ENCODE data around the gene CALD1. TPM values are rescaled to one million over a fixed set of nuclear protein-coding genes. Genes with fewer than 3 reads are reported as not detected.
A peak's percentile ranks its signal among the peaks of the same experiment; 100 is the strongest.

CALD1 gene
- total RNA-seq, 1 donor from 2014 or later = 145 TPM

DNA sequence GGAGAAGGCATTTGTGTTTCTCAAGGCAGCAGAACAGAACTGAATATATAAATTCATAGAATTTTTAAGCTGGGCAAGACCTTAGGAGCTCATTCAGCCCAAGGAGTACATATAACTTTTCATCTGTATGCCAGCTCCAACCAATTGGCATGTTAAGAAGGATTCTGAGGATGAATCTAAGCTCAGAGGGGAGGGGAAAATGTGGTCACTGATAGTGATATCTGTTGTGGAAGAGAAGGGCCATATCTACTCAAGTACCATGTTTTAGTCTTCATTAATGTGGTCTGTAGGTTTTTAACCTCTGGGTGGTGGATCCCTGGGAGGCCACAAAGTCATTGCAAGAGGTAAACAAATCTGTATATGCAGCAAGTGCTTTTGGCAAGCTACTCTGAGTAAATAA lies 6.4 kb downstream of the CALD1 start:
- no peak for DNase-seq (ENCODE audit: low spot score)

DNA sequence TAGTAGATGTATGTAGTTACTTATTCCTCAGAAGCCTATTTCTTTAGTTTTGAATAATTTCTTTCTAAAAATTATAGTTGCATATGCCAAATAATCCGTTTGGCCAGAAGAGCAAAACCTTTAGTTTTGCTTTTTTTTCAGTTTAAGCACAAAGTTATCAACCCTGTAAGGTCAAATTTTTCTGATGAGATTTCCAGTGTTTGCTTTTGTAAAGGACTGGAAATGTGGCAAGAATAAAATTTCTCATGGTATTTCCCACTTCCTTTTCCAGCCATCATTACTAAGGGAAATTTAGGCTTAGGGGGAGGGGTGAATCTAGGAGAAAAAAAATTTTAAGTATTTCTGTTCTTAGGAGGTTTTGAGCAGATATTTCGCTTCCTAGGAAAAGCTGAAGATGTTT lies 7.6 kb downstream of the CALD1 start:
- DNase-seq (ENCODE audit: low spot score) (no peak), ATAC-seq (no peak)

More for the DNA sequence above, 6.4 kb downstream of the CALD1 start:
- ATAC-seq = no peak

DNA sequence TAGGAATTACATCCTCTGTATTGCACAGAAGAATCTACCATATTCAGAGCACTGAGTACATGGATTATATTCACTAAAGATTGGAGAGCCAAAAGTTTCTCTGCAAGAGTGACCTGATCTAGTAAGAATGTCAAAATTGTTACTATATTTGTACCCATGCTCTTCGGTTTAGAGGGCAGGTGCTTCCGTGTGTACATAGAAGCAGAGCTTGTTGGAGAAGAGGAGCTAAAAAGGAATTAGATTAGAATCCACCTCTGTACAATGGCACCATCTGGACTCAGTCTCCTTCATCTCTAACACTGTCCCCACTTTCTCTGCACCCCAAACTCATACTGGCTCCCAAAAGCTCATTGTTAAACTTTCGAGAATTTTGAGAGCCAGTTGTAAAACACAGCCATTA lies 8.3 kb downstream of the CALD1 start:
- ATAC-seq = no peak
- DNase-seq (ENCODE audit: low spot score) = no peak

DNA sequence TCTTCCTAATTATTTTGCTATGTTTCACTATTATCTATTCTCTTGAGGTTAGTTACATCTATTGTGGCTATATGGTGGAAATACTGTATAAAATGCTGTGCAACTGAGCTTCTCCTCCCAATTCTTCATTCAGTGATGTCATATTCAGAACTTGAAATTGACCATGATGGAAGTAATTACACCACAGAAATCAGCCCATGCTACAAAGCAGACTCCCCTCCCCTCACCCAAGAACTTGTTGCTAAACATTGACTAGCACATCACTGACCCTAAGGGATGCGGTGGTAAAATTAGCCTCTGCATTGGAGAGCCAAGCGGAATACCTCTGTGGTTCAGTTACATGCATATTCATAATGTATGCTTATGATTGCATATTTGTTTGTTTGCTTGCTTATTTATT lies 8.8 kb downstream of the CALD1 start:
- ATAC-seq (no peak), DNase-seq (ENCODE audit: low spot score) (no peak)

DNA sequence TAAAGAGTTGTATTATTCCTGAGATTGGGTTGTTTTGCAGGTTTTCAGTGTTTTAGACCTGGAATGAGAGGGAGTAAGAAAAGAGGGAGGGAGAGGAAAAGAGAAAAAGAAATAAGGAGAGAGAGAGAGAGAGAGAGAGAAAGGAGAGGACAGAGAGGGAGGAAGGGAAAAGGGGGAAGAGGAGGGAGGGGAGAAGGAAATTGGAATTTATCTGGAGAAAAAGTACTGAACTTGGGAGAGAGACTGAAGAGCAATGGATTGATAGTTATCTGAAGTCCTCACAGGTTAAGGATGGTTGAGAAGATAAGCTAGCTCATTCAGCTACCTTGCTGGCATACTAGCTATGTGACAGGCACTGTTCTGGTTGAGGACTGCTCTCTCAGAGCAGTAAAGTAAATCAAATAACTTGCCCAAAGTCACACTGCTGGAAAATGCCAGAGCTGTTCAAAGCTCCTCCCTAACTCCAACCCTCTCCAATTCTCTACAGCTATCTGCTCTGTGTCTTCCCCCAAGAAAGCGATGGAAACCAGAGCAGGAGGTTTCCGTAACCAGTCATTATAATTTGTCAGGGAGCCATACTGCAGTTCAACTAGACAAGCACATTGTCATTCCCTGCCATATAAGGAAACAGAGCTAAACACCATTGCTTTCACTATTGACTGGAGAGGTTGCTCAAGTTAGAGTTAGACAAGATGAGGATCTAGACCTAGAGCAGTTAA lies 10.7 kb downstream of the CALD1 start:
- DNase-seq (ENCODE audit: low spot score) = no peak
- ATAC-seq = peak; percentile 56

DNA sequence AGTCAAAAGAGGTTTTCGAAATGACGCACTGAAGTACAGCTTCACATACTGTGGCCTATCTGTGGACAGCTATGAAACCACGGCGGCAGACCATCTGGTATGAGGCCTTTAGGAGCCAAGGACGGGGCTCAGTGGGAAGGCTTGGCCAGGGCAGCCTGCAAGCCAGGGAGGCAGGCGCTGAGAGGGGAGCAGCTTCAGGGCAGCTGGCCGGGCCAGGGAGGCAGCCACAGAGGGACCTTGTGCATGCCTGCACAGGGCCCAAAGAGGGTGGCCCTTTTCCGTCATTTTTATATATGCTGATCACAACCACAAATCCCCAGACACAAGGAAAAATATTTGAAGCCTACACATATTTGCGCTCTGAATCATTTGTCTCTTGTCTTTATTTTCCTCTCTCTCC lies 13.5 kb downstream of the CALD1 start:
- DNase-seq (ENCODE audit: low spot score) = no peak
- ATAC-seq = no peak

DNA sequence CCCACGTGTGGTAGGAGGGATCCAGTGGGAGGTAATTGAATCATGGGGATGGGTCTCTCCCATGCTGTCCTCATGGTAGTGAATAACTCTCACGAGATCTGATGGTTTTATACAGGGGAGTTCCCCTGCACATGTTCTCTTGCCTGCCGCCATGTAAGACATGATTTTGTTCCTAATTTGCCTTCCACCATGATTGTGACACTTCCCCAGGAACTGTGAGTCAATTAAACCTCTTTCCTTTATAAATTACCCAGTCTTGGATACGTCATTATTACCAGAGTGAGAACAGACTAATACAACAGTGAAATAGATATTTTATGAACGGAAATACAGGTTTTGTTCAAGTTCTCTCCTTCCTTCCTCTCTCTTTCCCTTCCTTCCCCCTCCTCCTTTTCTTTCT lies 15.8 kb downstream of the CALD1 start:
- DNase-seq (ENCODE audit: low spot score) = no peak
- no peak for ATAC-seq

DNA sequence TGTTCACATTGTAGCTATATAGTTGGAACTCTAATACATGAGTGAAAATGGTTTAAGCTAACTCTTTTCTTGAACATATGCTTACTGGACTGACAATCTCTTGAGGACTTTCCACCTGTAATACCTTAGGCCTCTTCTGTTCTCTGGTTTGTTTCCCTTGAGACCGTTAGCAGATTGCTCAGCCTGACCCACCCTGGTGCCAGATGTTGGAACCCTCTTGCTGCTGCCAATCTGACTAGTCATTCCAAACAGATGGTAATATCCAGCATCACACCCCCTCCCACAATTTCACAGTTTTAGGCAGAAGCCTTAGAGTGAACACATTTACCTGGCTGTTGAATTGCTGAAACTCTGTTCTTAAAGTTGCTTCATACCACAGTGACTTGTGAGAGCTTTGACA lies 18.7 kb downstream of the CALD1 start:
- DNase-seq (ENCODE audit: low spot score) (no peak), ATAC-seq (no peak)

DNA sequence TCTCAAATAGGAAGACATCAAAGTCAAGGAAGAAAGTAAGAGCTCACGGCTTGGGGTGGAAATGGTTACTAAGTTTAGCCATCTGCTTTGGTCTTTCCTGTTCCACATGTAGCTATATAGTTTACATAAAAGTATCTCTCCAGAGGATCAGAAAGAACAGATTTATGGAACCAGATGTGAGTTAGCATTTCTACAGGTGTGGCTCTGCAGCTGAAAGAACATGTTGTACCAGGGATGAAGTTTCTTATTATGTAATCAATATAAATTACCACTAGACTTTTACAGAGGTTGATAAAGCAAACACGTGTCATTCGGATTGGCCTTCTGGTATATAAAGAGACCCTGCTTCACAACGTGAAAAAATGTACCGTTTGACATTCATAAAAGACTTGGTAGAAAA lies 19.9 kb downstream of the CALD1 start:
- DNase-seq (ENCODE audit: low spot score) (no peak), ATAC-seq (no peak)

DNA sequence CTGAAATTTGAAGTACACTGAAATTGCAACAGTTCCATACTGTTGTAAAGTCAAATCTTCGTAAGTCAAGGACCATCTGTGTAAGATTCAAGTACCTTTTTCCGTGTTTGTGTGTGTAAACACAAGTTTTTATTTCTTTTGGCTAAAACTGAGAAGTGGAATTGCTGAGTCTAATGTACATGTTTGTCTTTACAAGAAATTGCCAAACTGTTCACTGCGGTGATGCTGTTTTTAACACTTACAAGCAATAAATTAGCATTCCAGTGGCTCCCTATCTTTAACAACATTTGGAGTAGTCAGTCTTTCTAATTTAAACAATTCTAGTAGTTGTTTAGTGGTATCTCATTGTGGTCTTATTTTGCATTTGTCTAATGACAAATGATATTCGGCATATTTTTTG lies 23.3 kb downstream of the CALD1 start:
- DNase-seq (ENCODE audit: low spot score) = no peak
- ATAC-seq = no peak

DNA sequence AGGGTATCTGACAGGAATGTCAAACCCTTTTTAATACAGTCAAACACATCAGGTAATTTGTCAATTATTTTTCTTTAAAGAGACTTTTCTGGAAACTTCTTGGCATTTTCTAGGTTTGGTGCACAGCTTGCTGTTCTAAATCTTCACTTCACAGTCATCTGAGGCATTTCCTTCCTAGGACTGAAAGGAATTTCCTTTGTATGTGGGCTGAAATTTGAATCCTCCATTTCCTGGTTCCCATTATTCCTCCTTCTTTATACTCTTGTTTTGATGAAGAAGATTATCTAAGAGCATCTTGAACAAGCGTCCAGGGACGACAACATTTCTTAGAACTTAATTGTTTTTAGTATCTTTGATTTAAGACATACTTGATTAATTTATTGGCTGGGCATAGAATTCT lies 24.9 kb downstream of the CALD1 start:
- ATAC-seq (no peak), DNase-seq (ENCODE audit: low spot score) (no peak)

DNA sequence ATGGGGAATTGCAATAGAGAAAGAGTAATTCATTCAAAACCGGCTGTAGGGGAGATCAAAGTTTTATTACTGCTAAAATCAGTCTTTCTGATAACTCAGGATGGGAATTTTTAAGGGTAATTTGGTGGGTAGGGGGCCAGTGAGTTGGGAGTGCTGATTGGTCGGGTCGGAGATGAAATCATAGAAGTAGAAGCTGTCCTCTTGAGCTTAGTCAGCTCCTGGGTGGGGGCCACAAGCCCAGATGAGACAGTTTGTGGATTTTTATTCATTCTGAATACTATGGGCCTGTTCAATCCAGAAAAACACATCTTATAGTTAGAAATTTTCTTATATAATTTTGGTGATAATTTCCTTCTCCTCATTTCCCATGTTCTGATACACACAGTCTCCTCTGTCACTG lies 25.4 kb downstream of the CALD1 start:
- ATAC-seq (no peak), DNase-seq (ENCODE audit: low spot score) (no peak)

DNA sequence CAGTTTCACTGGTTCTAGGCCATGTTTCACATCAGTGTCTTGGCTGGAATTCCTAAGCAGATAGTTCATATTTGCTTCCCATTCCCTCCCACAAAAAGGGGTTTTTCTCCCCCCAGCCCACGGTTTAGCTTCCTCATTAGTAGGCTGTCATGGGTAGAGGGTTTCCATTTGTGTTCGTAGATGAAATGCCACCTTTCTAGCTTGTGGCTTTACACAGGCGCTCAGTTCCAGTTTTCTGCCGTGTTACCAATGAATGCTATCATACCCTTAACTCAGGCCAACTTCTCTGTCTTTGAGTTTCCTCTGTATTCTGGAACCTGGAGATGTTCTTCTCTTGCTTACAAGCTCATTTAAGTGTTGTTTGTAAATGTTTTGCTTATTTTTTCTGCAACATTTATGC lies 26.8 kb downstream of the CALD1 start:
- ATAC-seq (no peak), DNase-seq (ENCODE audit: low spot score) (no peak)

DNA sequence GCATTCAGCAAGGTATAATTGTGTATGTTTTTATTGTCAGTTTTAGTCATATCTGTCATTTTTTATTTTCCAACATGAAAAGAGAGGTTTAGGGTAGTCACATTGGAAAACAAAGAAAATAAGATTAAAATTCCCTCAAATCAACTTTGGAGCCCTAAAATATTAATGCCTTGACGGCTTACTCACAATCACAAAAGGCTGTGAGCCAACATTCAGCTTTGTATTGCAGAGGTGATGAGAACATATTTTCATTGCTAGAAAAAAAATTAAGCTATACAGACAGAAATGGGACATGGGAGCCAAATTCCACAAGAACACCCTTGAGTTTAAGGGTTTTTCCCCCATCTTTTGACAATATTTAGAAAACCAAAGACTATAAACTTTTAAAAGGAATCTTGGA lies 30.2 kb downstream of the CALD1 start:
- no peak for DNase-seq (ENCODE audit: low spot score)

DNA sequence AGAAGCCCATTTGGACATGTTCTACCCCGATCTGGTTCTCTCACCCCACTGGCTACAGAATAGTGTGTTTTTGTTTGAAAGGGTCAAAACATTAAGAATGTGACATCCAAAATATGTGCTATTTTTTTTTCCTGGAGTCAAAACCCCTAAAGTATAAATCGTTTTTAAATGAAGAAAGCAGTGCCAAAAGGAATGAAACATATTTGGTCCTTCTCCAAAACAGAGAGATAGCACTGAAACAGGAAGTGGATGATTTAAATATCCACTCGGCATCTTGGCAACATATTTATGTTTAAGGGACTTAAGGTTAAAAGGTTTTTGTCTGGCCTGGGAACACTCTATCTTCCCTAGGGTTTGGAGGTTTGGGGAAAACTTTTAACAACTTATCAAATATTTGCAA lies 32.3 kb downstream of the CALD1 start:
- DNase-seq (ENCODE audit: low spot score) (no peak), ATAC-seq (peak; percentile 35)

More for the DNA sequence above, 30.2 kb downstream of the CALD1 start:
- no peak for ATAC-seq

DNA sequence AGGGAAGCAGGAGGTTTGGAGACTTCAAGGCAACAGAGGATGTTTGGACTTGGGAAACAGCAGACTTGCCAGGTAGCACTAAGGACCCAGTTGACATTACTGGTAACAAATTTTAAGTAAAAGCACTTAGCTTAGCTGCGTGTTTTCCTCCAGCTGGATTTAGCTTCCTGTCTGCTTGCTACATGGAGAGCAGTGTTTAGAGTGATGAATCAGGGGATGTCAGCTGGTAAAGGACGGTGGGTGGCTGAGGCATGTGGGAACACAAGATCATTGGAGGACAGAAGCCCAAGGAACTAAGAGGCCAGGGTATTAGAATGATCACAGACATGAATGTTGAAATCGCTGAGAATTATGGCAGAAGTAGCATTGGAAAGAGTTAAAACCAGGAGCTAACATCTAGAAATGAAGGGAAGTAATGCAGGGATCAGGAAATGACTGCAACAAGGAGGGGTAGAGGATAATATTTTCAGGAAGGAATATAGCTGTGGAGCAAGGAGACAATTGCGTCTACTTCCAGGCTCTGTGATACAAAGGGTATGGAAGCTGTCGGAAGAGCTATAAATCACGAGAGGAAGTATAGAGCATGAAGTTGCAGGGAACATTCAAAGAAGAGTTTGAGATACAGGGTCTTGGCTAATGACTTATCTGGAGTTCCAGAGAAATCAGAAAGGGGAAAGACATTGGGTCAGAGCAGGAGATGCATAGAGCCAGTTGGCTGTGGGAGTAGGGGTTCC lies 34.4 kb downstream of the CALD1 start:
- DNase-seq (ENCODE audit: low spot score) = no peak
- no peak for ATAC-seq

DNA sequence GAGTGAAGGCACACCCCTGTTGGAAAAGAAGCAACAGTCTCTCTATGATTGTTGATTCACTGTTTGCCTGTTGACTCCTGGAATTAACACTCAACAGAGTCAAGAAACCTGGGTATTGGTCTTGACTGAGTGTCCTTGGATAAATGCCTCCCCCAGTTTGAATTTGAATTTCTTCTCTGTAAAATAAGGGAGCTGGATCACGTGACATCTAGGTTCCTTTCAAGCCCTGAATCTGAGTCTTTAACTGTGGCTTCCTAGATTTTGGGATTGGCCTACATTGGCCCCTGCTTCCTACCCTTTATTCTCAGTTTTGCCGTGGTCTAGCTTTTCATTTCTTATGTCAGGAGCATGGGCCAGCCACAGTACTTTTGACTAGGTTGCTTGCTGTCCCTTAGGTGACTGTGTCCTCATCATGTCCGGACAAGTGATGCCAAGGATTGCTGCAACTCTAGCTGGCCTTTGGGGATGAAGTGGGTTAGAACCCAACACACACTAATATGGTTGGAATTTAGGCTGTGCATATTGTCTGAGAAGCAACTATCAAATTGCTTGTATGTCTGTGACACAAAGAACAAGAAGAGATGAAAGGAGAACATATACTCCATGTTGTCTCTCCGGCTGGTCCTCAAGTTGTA lies 35.4 kb downstream of the CALD1 start:
- ATAC-seq = no peak

DNA sequence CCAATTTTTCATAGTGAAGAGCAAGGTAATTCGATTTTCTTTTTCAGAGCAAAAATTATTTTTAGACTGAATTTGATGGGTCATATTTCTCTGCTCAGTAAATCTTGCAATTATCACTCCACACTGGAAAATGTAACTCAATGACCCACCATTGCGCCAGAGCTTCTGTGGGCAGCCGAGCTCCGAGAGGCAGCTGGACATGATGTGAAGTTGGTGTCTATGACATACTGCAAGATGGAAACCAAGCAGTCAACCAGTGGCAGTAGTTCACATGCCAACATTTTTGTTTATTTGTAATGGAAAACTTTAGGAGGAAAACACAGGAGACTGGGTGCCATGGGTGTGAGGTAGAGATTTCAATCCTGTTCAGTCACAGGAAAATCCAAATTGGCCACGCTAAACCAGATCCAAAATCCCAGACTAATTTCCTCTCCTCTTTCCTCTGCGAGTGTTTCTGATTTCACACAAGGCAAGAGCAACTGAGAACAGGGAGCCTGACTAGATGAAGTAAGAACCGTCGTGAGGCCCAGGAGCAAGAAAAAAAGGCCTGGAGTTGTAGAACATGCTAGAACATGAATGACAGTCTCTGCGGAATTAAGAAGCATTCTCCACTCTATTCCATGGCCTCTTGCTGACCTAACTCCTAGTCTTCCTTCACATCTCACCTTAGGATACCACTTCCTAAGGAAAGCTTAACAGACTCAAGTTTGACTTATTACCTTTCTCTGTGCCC lies 39.3 kb downstream of the CALD1 start:
- DNase-seq (ENCODE audit: low spot score) (no peak), ATAC-seq (no peak)

More for the DNA sequence above, 35.4 kb downstream of the CALD1 start:
- no peak for DNase-seq (ENCODE audit: low spot score)

DNA sequence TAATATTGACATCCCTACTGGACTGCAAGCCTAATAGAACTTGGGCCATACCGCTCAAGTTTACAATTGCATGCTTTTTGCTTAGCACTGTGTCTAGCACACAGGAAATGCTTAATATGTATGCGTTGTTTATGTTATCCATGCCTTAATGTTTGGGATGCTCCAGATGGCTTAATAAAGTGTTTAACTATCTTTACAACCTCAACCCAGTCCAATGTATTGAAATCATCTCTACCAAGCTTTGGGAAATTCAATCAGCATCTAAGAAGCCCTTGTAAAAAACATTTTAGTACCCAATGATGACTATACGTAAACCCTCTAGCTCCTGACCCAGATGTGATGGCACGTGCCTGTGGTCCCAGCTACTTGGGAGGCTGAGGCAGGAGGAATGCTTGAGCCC lies 40.0 kb downstream of the CALD1 start:
- ATAC-seq (no peak), DNase-seq (ENCODE audit: low spot score) (no peak)

DNA sequence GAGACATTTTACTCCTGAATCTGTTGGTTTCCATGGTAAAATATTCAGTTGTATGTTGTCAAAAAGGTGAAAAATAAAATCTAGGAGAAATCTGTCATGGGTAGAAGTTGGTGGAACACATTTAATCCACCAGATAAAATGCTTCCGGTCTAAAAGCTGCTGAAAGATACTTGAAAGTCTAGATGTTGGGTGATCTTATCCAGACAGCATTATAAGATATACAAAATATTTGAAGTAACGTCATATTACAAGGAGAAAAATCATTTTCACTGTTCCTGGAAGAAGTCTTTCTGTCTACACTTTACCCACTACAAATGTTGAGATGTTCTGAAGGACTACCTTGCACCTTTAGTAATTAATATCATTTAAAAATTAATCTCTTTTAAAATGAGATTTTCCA lies 40.9 kb downstream of the CALD1 start:
- no peak for ATAC-seq
- DNase-seq (ENCODE audit: low spot score) = no peak

DNA sequence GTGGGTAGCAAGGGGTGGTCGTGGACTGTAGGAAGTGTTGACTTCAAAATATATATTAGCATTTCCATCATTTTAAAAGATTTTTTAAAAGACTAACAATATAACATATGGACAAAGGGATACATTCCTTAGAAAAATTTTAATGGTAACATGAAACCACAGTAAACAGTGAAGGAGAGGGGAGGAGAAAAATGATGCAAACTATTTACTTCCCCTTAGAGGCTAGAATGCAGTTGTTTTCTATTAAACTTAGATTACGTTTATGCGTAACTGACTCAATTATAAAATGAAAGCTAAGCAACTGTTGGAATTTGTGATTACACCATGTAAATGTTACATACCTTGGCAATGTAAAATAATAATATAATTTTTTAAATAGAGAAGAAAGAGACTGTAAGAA lies 41.3 kb downstream of the CALD1 start:
- no peak for DNase-seq (ENCODE audit: low spot score)
- ATAC-seq = no peak

DNA sequence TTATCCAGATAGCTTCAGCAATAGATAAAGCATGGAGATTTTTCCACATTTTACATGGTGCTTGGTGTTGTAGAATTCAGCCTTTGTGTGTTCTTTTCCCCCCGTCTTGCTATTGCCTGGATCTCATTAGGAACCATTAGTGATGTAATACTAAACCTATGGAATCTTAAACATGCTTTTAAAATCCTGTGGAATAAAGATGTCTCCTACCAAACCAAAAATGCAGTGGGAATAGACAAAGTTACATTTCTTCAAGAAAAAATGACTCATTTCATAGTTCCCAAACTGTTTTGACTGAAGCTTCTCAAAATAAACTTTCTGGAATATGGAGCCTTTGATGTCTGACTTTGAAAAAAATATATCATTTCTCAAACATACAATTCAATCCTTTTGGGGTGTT lies 44.0 kb downstream of the CALD1 start:
- no peak for ATAC-seq

More for the DNA sequence above, 44.0 kb downstream of the CALD1 start:
- no peak for DNase-seq (ENCODE audit: low spot score)

Measured in left lobe of liver (tissue), 2 donors.